GM19025 (cell line): ENCODE data around the gene USP38.
"Not testable (repeated sequence)": the region's sequence is repeated elsewhere in the genome, so short reads cannot be mapped to it uniquely, and the experiment has no call there.

Experiments used
- ATAC-seq: cut with Tn5 transposase; IDR thresholded peaks from one replicate; pipeline ENCODE4 v1.9.1; 2021; ENCODE audit warnings: mild to moderate bottlenecking, low read depth, moderate library complexity; ENCODE audit not compliant: unreplicated experiment

Gene USP38

DNA sequence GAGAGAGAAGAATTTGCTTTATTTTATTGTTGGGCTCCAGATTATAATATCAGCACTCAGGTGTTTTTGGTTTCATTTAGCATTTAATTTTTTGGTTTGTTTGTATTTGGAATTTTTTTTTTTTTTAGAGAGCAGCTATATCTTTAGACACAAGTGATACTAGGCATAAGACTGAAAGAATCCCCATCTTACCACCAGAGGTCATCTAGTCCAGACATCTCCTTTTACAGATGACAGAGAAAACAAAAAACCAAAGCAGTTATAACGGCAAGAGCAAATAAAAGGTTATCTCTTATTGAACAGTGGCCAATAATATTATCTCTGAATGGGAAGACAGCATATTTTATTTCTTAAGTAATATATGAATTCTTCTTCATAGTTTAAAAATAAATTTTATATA, 22.8 kb downstream of the USP38 start:
- no peak for ATAC-seq

- ATAC-seq: no peak
These were observed 27.8 kb downstream of the USP38 start for GRCh38 chr4:143212566-143212965.

DNA sequence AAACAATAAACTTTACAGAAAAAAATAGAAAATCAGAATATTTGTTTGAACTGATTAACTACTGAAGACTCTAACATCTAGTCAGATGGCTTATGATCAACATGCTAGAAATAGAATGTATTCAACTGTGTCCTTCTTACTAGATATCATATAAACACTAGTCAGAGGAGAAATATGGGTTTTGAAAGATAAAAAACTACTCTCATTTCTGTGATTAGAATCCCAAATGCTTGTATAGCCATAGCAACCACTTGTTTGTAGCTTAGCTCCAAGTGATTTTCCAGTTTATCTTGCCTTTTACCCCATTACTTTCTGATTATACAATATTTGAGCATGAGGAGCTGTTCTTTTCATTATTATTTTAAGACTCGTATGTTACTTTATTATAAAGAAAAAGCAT, 31.2 kb downstream of the USP38 start:
- ATAC-seq: no peak

DNA sequence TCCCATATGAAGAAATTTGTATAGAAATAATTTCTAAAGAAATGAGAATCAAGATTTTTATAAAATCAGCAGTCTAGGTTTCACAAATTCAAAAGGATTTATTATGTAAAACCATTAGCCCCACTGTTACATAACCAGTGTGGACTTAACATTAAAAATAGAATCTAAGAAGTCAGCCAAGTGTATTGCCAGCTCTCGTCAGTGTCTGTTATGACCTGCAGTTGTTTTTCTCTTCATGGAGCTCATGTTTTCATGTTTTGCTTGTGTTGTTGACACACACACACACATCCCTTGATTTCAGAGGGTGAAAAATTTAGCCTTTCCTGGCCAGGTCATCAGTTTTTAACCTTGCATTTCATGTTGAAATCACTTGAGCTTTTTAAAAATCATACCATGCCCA, 39.5 kb downstream of the USP38 start:
- ATAC-seq: no peak

GRCh38 chr4:143225167-143225566, 40.5 kb downstream of the USP38 start:
- no peak for ATAC-seq

DNA sequence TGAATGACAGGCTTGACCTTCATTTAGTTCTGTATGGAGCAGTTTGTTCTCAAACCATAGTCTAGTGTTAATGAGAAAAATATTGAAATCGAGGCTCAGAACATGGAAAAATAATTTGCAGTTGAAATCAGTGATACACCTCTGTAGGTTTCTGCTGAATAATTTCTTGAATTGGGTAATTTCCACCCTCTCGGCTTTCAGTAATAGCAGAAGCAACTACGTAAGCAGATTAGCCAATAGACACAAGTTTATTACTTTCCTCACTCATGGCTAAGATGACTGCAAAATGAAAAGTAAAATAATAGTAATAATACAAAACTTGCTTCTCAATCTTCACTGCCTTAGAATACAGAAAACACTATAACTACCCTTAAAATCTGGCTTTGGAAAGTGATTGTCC, 46.0 kb downstream of the USP38 start:
- no peak for ATAC-seq

DNA sequence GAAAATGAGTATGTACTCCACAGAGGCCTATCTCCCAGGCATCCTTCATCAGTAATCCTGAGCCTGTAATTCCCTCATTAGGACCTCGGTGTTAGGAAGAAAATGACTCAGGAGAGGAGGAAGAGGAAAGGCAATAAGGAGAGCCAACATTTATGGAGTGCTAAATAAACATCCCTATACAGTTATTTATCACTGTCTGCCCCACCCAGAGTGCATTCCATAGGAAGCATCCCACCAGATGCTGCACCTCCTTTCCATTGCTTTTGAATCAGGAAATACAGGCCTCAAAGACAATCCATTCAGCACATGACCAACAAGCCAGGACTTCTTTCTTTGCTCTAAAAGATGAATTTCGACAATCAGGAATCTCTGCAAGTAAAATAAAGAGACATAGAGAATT, 47.6 kb downstream of the USP38 start:
- no peak for ATAC-seq

GRCh38 chr4:143234153-143234552, 49.4 kb downstream of the USP38 start:
- no peak for ATAC-seq

DNA sequence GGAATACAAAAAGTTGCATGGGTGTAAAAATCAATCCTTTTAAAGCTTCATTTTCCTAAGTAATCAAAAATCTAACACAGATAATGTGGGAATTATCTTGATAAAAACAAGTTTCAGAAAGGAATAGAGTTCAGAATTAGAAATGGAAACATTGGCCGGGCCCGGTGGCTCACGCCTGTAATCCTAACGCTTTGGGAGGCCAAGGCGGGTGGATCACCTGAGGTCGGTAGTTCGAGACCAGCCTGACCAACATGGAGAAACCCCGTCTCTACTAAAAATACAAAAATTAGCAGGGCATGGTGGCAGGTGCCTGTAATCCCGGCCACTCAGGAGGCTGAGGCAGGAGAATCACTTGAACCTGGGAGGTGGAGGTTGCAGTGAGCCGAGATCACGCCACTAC, 52.5 kb downstream of the USP38 start:
- ATAC-seq: not testable (repeated sequence)

- ATAC-seq: no peak
These were observed 56.4 kb downstream of the USP38 start for GRCh38 chr4:143240939-143241679.

DNA sequence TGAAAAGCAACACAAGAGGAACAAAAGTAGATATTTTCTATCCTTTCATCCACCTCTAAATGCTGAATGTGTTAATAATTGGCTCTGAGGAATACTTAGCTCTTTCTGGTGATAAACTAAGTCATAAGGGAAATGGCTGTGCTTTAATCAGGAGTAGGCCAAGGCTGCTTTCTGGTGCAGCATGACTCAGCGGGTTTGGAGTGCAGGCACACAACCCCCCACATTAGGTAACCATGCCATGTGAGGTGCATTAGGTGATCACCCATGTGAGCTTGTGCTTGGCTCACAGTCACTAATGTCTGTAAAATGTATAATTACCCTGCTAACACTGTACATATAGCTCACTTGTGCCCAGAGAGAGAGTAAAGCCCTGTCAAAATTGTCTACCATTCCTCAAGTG, 57.2 kb downstream of the USP38 start:
- no peak for ATAC-seq

GRCh38 chr4:143243041-143243440, 58.3 kb downstream of the USP38 start:
- no peak for ATAC-seq

GRCh38 chr4:143246977-143247376, 62.3 kb downstream of the USP38 start:
- ATAC-seq: no peak

- no peak for ATAC-seq
These were observed 63.1 kb downstream of the USP38 start for GRCh38 chr4:143247866-143248265.

- ATAC-seq: no peak
These were observed 64.1 kb downstream of the USP38 start for GRCh38 chr4:143248827-143249226.

DNA sequence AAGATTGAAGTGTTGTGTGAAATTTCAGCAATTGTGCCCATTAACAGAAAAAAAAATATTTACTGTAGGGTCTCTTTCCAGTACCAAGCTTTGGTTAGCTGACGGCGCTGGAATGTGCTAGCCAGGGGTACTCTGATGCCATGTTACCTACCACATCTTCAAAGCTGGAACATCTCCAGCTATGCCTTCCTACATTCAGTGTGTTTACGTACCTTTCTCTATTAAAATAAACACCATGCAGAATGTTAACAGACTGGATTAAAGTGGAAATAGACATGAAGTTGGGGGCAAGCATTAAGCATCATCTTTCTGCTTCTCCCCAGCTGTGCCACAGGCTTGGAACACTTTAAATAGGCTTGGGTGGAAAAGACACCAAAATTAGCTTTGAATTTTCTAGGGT, 65.9 kb downstream of the USP38 start:
- ATAC-seq: no peak

GRCh38 chr4:143251348-143251747, 66.6 kb downstream of the USP38 start:
- ATAC-seq: no peak

GRCh38 chr4:143251779-143252178, 67.1 kb downstream of the USP38 start:
- ATAC-seq: no peak

GRCh38 chr4:143252478-143252877, 67.8 kb downstream of the USP38 start:
- no peak for ATAC-seq

GRCh38 chr4:143253166-143253565, 68.4 kb downstream of the USP38 start:
- no peak for ATAC-seq

- no peak for ATAC-seq
These were observed 69.9 kb downstream of the USP38 start for GRCh38 chr4:143254491-143255226.

DNA sequence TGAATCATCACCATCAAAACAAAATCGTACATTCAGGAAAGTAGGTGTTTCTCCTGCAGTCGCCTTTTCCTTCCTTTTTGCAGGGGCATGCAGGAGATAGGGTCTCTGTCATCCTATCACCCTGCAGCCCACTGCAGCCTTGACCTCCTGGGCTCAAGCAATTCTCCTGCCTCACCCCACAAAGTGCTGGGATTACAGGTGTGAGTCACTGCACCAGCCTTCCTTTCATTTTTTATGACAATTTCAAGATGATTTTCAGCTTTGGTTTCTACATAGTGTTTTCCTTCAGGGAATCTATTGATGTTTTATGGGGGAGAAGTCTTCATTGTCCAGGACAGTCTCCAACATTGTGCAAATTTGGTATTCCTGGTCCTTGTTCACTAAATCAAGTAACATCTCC, 71.7 kb downstream of the USP38 start:
- no peak for ATAC-seq
